Measurements from ENCODE around the gene NR4A2. TPM values are rescaled to one million over a fixed set of nuclear protein-coding genes. Genes with fewer than 3 reads are reported as not detected.

Gene NR4A2
- 0.13 and 0.22 TPM in 2 replicates for total RNA-seq

GRCh38 chr2:156332534-156333273 lies at the start of gene NR4A2:
NR4A2 (minus strand) TSS chr2:156332721; CDS start chr2:156330186, 2,535 bp downstream.

Other genes with a start within 250 kb of the NR4A2 start
- 123 TPM in 2 replicates for gene GPD2, start 103.7 kb upstream of the NR4A2 start, total RNA-seq

Measured in thoracic aorta endothelial cell (primary cell).